B cell (primary cell): ENCODE data around the gene PRCC. TPM values are rescaled to one million over a fixed set of nuclear protein-coding genes. Genes with fewer than 3 reads are reported as not detected.

ENCODE experiments used
- ATAC-seq: fragments of 200-7000 bp; cut with Tn5 transposase; one replicate; pipeline ENCODE4 v1.10.0; 2021; ENCODE audit warnings: low read depth, mild to moderate bottlenecking, moderate number of reproducible peaks, moderate library complexity
- CTCF ChIA-PET: fragments of 350-600 bp; sonication (Branson Sonifier 250); formaldehyde crosslinking; loops from one replicate; lab custom pipeline; 2021; ENCODE audit warnings: antibody characterized with exemption, inconsistent platforms; lab: Charles Lee
- POLR2A ChIA-PET: fragments of 350-600 bp; sonication (Branson Sonifier 250); formaldehyde crosslinking; loops from one replicate; lab custom pipeline; 2021; ENCODE audit warnings: antibody characterized with exemption; lab: Charles Lee
- DNase-seq: peaks from one replicate; pipeline ENCODE4 v3.0.0; 2013
- H2AFZ ChIP-seq: 2 replicates; pipeline ENCODE4 v1.6.1; 2012; ENCODE audit warnings: mild to moderate bottlenecking, low read depth, low read length; ENCODE audit not compliant: insufficient read depth, poor library complexity, severe bottlenecking
- H3K27ac ChIP-seq, 2 donors: 1 replicate in 1 of 2; 2 replicates in 1 of 2; pipeline ENCODE4 v1.5.1; 2012 to 2013; ENCODE audit warnings: low read length in 2 of 2, mild to moderate bottlenecking in 2 of 2, moderate library complexity in 1 of 2
- H3K27me3 ChIP-seq, 4 experiments: fragments of 200-600 bp in 1 of 4; sonication (generic) in 1 of 4; replicated peaks in 1 of 4; 1 replicate in 2 of 4; 2 replicates in 2 of 4; pipeline versions ENCODE4 v1.6.1 to v1.7.0; 2013 to 2016; ENCODE audit warnings: low read length in 3 of 4, mild to moderate bottlenecking in 2 of 4, mixed read lengths in 1 of 4, moderate library complexity in 1 of 4; ENCODE audit not compliant: insufficient read depth in 4 of 4, control insufficient read depth in 3 of 4; ENCODE audit errors: control extremely low read depth in 1 of 4
- H3K36me3 ChIP-seq, 2 experiments: replicated peaks in 1 of 2; 1 replicate in 1 of 2; 2 replicates in 1 of 2; pipeline versions ENCODE4 v1.6.1 to v1.7.1; 2013; ENCODE audit warnings: low read length in 1 of 2; ENCODE audit not compliant: insufficient read depth in 2 of 2, control insufficient read depth in 1 of 2; ENCODE audit errors: control extremely low read depth in 1 of 2, extremely low read depth in 1 of 2
- H3K4me1 ChIP-seq, 2 donors: fragments of 200-600 bp in 1 of 2; sonication (generic) in 1 of 2; 1 replicate in 1 of 2; 2 replicates in 1 of 2; pipeline versions ENCODE4 v1.5.1 to v1.6.1; 2013 to 2017; ENCODE audit warnings: low read length in 2 of 2; ENCODE audit not compliant: control insufficient read depth in 2 of 2, insufficient read depth in 2 of 2
- H3K4me2 ChIP-seq: replicated peaks from 2 replicates; pipeline ENCODE3; 2012; ENCODE audit warnings: mild to moderate bottlenecking, low read depth, low read length; ENCODE audit not compliant: poor library complexity, severe bottlenecking
- H3K4me3 ChIP-seq, 5 experiments: fragments of 200-600 bp in 1 of 5; sonication (generic) in 1 of 5; 1 replicate in 3 of 5; 2 replicates in 2 of 5; pipeline versions ENCODE4 v1.5.1 to v1.7.0; 2011 to 2016; ENCODE audit warnings: low read length in 4 of 5, mild to moderate bottlenecking in 4 of 5, low read depth in 2 of 5, control low read depth in 1 of 5, moderate library complexity in 1 of 5; ENCODE audit not compliant: insufficient read depth in 1 of 5; ENCODE audit errors: control extremely low read depth in 1 of 5, extremely low read depth in 1 of 5
- H3K79me2 ChIP-seq: fragments of 200-600 bp; sonication (generic); one replicate; pipeline ENCODE4 v1.6.0; 2016; ENCODE audit warnings: low read length; ENCODE audit not compliant: control insufficient read depth, insufficient read depth
- H3K9ac ChIP-seq: fragments of 200-600 bp; sonication (generic); 2 replicates; pipeline ENCODE4 v1.6.1; 2017; ENCODE audit warnings: mild to moderate bottlenecking, low read length, moderate library complexity
- H3K9me3 ChIP-seq, 3 donors: one replicate each; pipeline versions ENCODE4 v1.6.1 to v1.7.1; 2013; ENCODE audit warnings: low read length in 2 of 3; ENCODE audit not compliant: control insufficient read depth in 2 of 3, insufficient read depth in 1 of 3; ENCODE audit errors: control extremely low read depth in 1 of 3
- H4K20me1 ChIP-seq: 2 replicates; pipeline ENCODE4 v1.6.0; 2012; ENCODE audit warnings: mild to moderate bottlenecking, low read length; ENCODE audit not compliant: insufficient read depth, control insufficient read depth, poor library complexity, severe bottlenecking
- H3K27ac Mint-ChIP-seq: one replicate; pipeline ENCODE4 v1.8.0; 2021; ENCODE audit warnings: mixed read lengths
- H3K27me3 Mint-ChIP-seq: one replicate; pipeline ENCODE4 v1.8.0; 2021; ENCODE audit warnings: mixed read lengths
- H3K4me1 Mint-ChIP-seq: one replicate; pipeline ENCODE4 v1.8.0; 2021; ENCODE audit warnings: mixed read lengths
- H3K4me3 Mint-ChIP-seq: one replicate; pipeline ENCODE4 v1.8.0; 2021; ENCODE audit warnings: mixed read lengths
- H3K9me3 Mint-ChIP-seq: one replicate; pipeline ENCODE4 v1.8.0; 2022; ENCODE audit warnings: mixed read lengths; ENCODE audit not compliant: insufficient read depth
- CTCF ChIP-seq: fragments of 200-600 bp; IDR thresholded peaks from one replicate; pipeline ENCODE4 v1.8.0; 2022; ENCODE audit warnings: antibody characterized with exemption, mild to moderate bottlenecking
- EZH2 ChIP-seq: IDR thresholded peaks from 2 replicates; pipeline ENCODE4 v1.6.1; 2012; ENCODE audit warnings: borderline replicate concordance, low read depth, mild to moderate bottlenecking, moderate library complexity, low read length; ENCODE audit not compliant: insufficient read depth, poor library complexity, severe bottlenecking
- WGBS: methylation state at CpG from one replicate; pipeline ENCODE4 v1.1.5; 2013; ENCODE audit warnings: missing lambda C conversion rate; ENCODE audit not compliant: insufficient coverage; 5-methylcytosine and 5-hydroxymethylcytosine counted together
- intact Hi-C: fragments of 100-400 bp; cut with micrococcal nuclease; formaldehyde crosslinking; loops from one replicate; pipeline ENCODE4 v1.10.0; 2022
- polyA plus RNA-seq: library from polyadenylated mRNA; depleted of rRNA; stranded (reverse); fragments of >200 nt; gene quantifications from 2 replicates; pipeline ENCODE4 v1.2.3, GENCODE V29; 2012
- total RNA-seq, 2 donors: library from RNA; stranded (reverse); fragments of 120-200 nt in 1 of 2; gene quantifications; 1 replicate in 1 of 2; 2 replicates in 1 of 2; pipeline versions ENCODE4 v1.2.3 to v1.2.4, GENCODE V29; 2013 to 2022

PRCC gene
- total and polyA plus RNA-seq, 2 donors (not counting 1 experiment from before 2014, with no cell fraction given) = 55.7 to 83.4 TPM

GRCh38 chr1:156821801-156822200 is 54.5 kb downstream of the PRCC start:
- POLR2A ChIA-PET = no interaction called here
- Histone ChIP-seq H4K20me1 (no peaks in the 10 kb centered on the region), H3K4me2 (no peak overlapping the region), H2AFZ (no peak overlapping the region), H3K27ac (no peak overlapping the region), H3K36me3 (no peaks in the 10 kb centered on the region), H3K79me2 (no peaks in the 10 kb centered on the region), H3K27me3 (peaks cover 0 to 14% (median 4%) of the 10 kb centered on the region in 4 experiments), H3K9ac (no peak overlapping the region), H3K9me3 (no peaks in the 10 kb centered on the region), H3K4me3 (no peak overlapping the region), H3K4me1 (peaks cover 4 to 6% of the 10 kb centered on the region in 2 donors)
- 82% methylated on average over 3 of the region's 4 CpGs for WGBS
- no peak for DNase-seq
- Mint-ChIP-seq H3K27me3 (peaks cover 37% of the 10 kb centered on the region), H3K27ac (no peak overlapping the region), H3K4me1 (peaks cover 4% of the 10 kb centered on the region), H3K4me3 (no peak overlapping the region), H3K9me3 (no peaks in the 10 kb centered on the region)
- TF ChIP-seq CTCF = no peak
- no peak for TF ChIP-seq EZH2
- no peak for ATAC-seq
- intact Hi-C loops = no loop called here
- CTCF ChIA-PET = interaction anchor here (0.7 to 1.3 kb wide), 3 partner anchors 33 to 132 kb away, joined by 3 to 4 read pairs (median 3); partner anchors contain the start of gene PRCC

GRCh38 chr1:156822680-156823079 is 55.3 kb downstream of the PRCC start:
- DNase-seq = no peak
- Histone ChIP-seq H3K27ac (no peak overlapping the region), H3K4me1 (no peaks in the 10 kb centered on the region), H2AFZ (no peak overlapping the region), H4K20me1 (no peaks in the 10 kb centered on the region), H3K27me3 (peaks cover 0 to 14% (median 4%) of the 10 kb centered on the region in 4 experiments), H3K79me2 (no peaks in the 10 kb centered on the region), H3K4me2 (no peak overlapping the region), H3K36me3 (no peaks in the 10 kb centered on the region), H3K4me3 (no peak overlapping the region), H3K9me3 (no peaks in the 10 kb centered on the region), H3K9ac (no peak overlapping the region)
- intact Hi-C loops = no loop called here
- Mint-ChIP-seq H3K27ac (no peak overlapping the region), H3K4me1 (no peaks in the 10 kb centered on the region), H3K4me3 (no peak overlapping the region), H3K27me3 (peaks cover 38% of the 10 kb centered on the region), H3K9me3 (no peaks in the 10 kb centered on the region)
- ATAC-seq = no peak
- TF ChIP-seq CTCF = no peak
- ChIA-PET POLR2A (no interaction called here), CTCF (interaction anchor here (0.7 to 1.3 kb wide), 2 partner anchors 32 to 133 kb away, joined by 3 to 4 read pairs; no protein-coding TSS in a partner anchor)
- no CpG with 5 or more reads among the region's 1 CpG for WGBS
